OCI-LY3 (cell line): Measurements from ENCODE around the gene NEU1.

Experiments used
- H2AFZ ChIP-seq: fragments of 200-600, 300-600 bp; shearing (Covaris generic); 2 replicates; pipeline ENCODE4 v1.6.0; 2014; ENCODE audit warnings: antibody characterized with exemption, low read depth, low read length
- H3K27ac ChIP-seq: fragments of 200-600, 300-600 bp; sonication (generic); 2 replicates; pipeline ENCODE4 v1.5.1; 2014; ENCODE audit warnings: mild to moderate bottlenecking, low read length, moderate library complexity, mixed read lengths
- H3K27me3 ChIP-seq: fragments of 200-600, 300-600 bp; sonication (generic); 2 replicates; pipeline ENCODE4 v1.6.1; 2014; ENCODE audit warnings: low read depth, low read length, mixed read lengths
- H3K36me3 ChIP-seq: fragments of 200-600, 300-600 bp; sonication (generic); replicated peaks from 2 replicates; pipeline ENCODE3; 2014; ENCODE audit warnings: low read depth, low read length, mixed read lengths
- H3K4me1 ChIP-seq: fragments of 300-600, 200-600 bp; sonication (generic); 2 replicates; pipeline ENCODE4 v1.6.1; 2014; ENCODE audit warnings: low read length, mixed read lengths
- H3K4me2 ChIP-seq: fragments of 200-600, 300-600 bp; sonication (generic); 2 replicates; pipeline ENCODE4 v1.6.1; 2014; ENCODE audit warnings: low read length, mixed read lengths
- H3K4me3 ChIP-seq: fragments of 300-600, 200-600 bp; sonication (generic); 2 replicates; pipeline ENCODE4 v1.5.1; 2014; ENCODE audit warnings: antibody characterized with exemption, mild to moderate bottlenecking, low read length, moderate library complexity
- H3K79me2 ChIP-seq: fragments of 300-600, 200-600 bp; shearing (Covaris generic); 2 replicates; pipeline ENCODE4 v1.6.1; 2014; ENCODE audit warnings: mild to moderate bottlenecking, low read length, mixed read lengths
- H3K9ac ChIP-seq: fragments of 300-600, 200-600 bp; shearing (Covaris generic); 2 replicates; pipeline ENCODE4 v1.6.0; 2014; ENCODE audit warnings: mild to moderate bottlenecking, low read length, moderate library complexity
- H3K9me3 ChIP-seq: fragments of 200-600, 300-600 bp; shearing (Covaris generic); 2 replicates; pipeline ENCODE4 v1.6.1; 2014; ENCODE audit warnings: low read length, mixed read lengths; ENCODE audit not compliant: insufficient read depth
- H4K20me1 ChIP-seq: fragments of 200-600, 300-600 bp; sonication (generic); 2 replicates; pipeline ENCODE4 v1.6.1; 2016; ENCODE audit warnings: low read length, mixed read lengths; ENCODE audit not compliant: insufficient read depth
- CTCF ChIP-seq: fragments of 200-600, 300-600 bp; sonication (generic); IDR thresholded peaks from 2 replicates; pipeline ENCODE4 v1.5.1; 2014; ENCODE audit warnings: antibody characterized with exemption, low read length, low read depth
- EZH2phosphoT487 ChIP-seq: fragments of 200-600 bp; shearing (Covaris generic); IDR thresholded peaks from 2 replicates; pipeline ENCODE4 v1.6.1; 2018; ENCODE audit warnings: antibody characterized with exemption, mixed run types, low read depth

Gene NEU1

DNA sequence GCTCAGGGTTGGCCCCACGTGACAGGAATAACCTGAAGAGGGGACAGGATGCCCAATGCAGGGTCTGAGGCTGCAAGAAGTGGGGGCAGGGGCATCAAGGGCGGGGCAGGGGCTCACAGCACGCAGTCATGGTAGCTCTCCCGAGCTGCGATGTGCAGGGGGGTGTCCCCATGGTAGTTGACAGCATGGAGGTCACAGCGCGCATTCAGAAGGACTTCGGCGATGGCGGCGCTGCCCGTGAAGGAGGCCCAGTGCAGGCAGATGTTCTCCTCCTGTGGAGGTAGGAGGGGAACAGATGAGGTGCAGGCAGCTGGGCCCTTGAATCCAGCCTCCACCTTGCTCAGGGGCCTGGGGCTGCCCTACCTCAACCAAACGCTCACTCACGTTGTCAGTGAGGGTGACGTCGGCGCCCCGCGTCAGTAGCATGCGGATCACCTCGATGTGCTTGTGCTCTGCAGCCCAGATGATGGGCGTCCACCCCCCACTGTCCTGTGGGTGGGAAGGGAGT lies 22.0 kb upstream of the NEU1 start:
- no peaks in the 10 kb centered on the region for H3K9me3 ChIP-seq
- no peak overlapping the region for H3K4me3 ChIP-seq
- no peak overlapping the region for H3K27ac ChIP-seq
- H3K9ac ChIP-seq = no peak overlapping the region
- peaks cover 5% of the 10 kb centered on the region for H3K36me3 ChIP-seq
- H3K27me3 ChIP-seq = no peaks in the 10 kb centered on the region
- TF ChIP-seq CTCF (no peak), EZH2phosphoT487 (no peak)
- H4K20me1 ChIP-seq = no peaks in the 10 kb centered on the region
- no peaks in the 10 kb centered on the region for H3K79me2 ChIP-seq
- H3K4me2 ChIP-seq = no peak overlapping the region
- H2AFZ ChIP-seq = no peak overlapping the region
- H3K4me1 ChIP-seq = no peaks in the 10 kb centered on the region

GRCh38 chr6:31883676-31884075 lies 21.1 kb upstream of the NEU1 start:
- no peak overlapping the region for H3K4me2 ChIP-seq
- H2AFZ ChIP-seq = no peak overlapping the region
- no peaks in the 10 kb centered on the region for H3K9me3 ChIP-seq
- no peaks in the 10 kb centered on the region for H3K79me2 ChIP-seq
- no peak overlapping the region for H3K27ac ChIP-seq
- H3K36me3 ChIP-seq = peaks cover 3% of the 10 kb centered on the region
- no peak overlapping the region for H3K9ac ChIP-seq
- H3K27me3 ChIP-seq = no peaks in the 10 kb centered on the region
- no peaks in the 10 kb centered on the region for H4K20me1 ChIP-seq
- no peaks in the 10 kb centered on the region for H3K4me1 ChIP-seq
- TF ChIP-seq EZH2phosphoT487 (no peak), CTCF (no peak)
- no peak overlapping the region for H3K4me3 ChIP-seq

DNA sequence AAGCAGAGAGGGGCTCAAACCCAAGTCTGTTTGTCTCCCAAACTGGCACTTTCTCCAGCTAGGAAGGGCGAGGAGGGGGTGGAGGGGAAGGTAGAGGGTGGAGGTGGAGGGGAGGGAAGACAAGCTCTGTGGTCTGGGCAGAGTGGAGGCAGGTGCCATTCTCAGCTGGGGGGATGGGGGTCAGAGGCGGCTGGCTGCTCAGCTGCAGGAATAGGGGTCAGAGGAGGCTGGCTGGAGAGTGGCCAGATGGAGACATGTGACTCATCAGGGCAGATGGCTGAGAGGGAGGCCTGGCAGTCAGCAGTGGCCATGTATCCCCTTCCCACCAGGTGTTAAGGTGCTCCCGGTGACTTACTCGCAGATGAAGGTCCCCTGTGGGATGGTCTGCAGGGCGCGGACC lies 19.7 kb upstream of the NEU1 start:
- H3K9ac ChIP-seq = no peak overlapping the region
- H3K79me2 ChIP-seq = no peaks in the 10 kb centered on the region
- no peak overlapping the region for H3K4me3 ChIP-seq
- no peak for TF ChIP-seq CTCF
- no peak for TF ChIP-seq EZH2phosphoT487
- no peak overlapping the region for H2AFZ ChIP-seq
- no peaks in the 10 kb centered on the region for H3K27me3 ChIP-seq
- H3K36me3 ChIP-seq = peaks cover 3% of the 10 kb centered on the region
- H4K20me1 ChIP-seq = no peaks in the 10 kb centered on the region
- H3K9me3 ChIP-seq = no peaks in the 10 kb centered on the region
- H3K4me2 ChIP-seq = no peak overlapping the region
- no peaks in the 10 kb centered on the region for H3K4me1 ChIP-seq
- H3K27ac ChIP-seq = no peak overlapping the region

DNA sequence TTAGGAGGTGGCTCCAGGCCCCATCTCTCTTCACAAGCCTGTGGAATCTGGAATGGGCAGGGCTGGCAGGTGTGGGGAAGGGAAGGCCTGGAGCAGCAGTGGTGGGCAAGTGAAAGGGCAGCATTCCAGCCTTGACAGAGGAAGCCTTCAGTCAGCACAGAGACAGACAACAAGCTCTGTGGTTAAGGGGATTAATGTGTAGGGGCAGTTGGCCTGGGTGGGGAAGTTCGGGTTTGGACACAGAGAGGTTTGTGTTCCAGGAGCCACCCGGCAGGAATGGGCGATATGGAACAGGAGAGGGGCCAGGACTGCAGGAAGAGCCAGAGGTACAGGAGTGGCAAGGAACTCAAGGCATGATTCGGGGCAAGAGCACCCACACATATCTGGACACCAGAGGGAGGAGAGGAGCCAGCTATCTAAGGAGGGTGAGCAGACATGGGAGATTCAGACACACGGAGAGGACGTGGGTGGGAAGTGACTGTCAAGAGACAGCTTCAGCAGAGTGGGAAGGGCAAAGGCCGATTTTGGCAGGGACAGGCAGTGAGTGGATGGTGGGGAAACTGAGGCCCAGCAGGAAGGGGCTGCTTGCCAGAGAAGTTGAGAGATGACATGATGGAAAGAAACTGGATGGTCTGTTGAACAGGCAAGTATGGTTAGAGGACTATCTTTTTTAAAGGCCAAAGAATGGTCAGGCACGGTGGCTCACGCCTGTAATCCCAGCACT lies 18.7 kb upstream of the NEU1 start:
- Histone ChIP-seq H3K4me1 (no peaks in the 10 kb centered on the region), H3K79me2 (no peaks in the 10 kb centered on the region), H2AFZ (no peak overlapping the region), H3K36me3 (peaks cover 3% of the 10 kb centered on the region), H3K4me3 (no peak overlapping the region), H3K27ac (no peak overlapping the region), H4K20me1 (no peaks in the 10 kb centered on the region), H3K9me3 (no peaks in the 10 kb centered on the region), H3K9ac (no peak overlapping the region), H3K4me2 (no peak overlapping the region), H3K27me3 (no peaks in the 10 kb centered on the region)
- no peak for TF ChIP-seq CTCF
- TF ChIP-seq EZH2phosphoT487 = no peak
